H1 (cell line): ENCODE results near the gene C2orf74. TPM values are rescaled to one million over a fixed set of nuclear protein-coding genes. Genes with fewer than 3 reads are reported as not detected.

Experiments
- CTCF ChIA-PET: fragments of 300-600 bp; sonication (Branson Sonifier 250); formaldehyde crosslinking; loops from one replicate; lab custom pipeline; 2021; ENCODE audit not compliant: partially characterized antibody; lab: Charles Lee
- POLR2A ChIA-PET: fragments of 300-600 bp; sonication (Branson Sonifier 250); formaldehyde crosslinking; loops from one replicate; lab custom pipeline; 2021; ENCODE audit warnings: inconsistent platforms; ENCODE audit not compliant: partially characterized antibody; lab: Charles Lee
- DNase-seq, 2 experiments: peaks; one replicate each; pipeline versions ENCODE4 v3.0.0 to v3.0.0-alpha.2; 2010 to 2022; ENCODE audit warnings: low spot score in 2 of 2, low read depth in 1 of 2, mixed read lengths in 1 of 2
- FAIRE-seq: peaks from 2 replicates; lab custom pipeline; 2011; peaks lifted over from hg19 to GRCh38; lab: Jason Lieb, UNC
- H2AFZ ChIP-seq: 2 replicates; pipeline ENCODE4 v1.8.1; 2012; ENCODE audit warnings: low read length, inconsistent platforms
- H2AK5ac ChIP-seq: 2 replicates; pipeline ENCODE4 v1.6.1; 2013; ENCODE audit warnings: low read depth, low read length
- H2BK120ac ChIP-seq: replicated peaks from 2 replicates; pipeline ENCODE3; 2013; ENCODE audit warnings: low read depth, low read length, inconsistent platforms
- H2BK12ac ChIP-seq: 2 replicates; pipeline ENCODE4 v1.6.1; 2013; ENCODE audit warnings: low read depth, low read length
- H2BK15ac ChIP-seq: 2 replicates; pipeline ENCODE4 v1.6.1; 2013; ENCODE audit warnings: low read length
- H2BK20ac ChIP-seq: 2 replicates; pipeline ENCODE4 v1.6.1; 2013; ENCODE audit warnings: low read length
- H2BK5ac ChIP-seq: 2 replicates; pipeline ENCODE4 v1.6.1; 2013; ENCODE audit warnings: low read depth, low read length
- H3K14ac ChIP-seq: 2 replicates; pipeline ENCODE4 v1.6.1; 2013; ENCODE audit warnings: inconsistent platforms; ENCODE audit not compliant: insufficient read length
- H3K18ac ChIP-seq: 2 replicates; pipeline ENCODE4 v1.6.1; 2013; ENCODE audit warnings: low read length; ENCODE audit errors: extremely low read depth
- H3K23ac ChIP-seq: 2 replicates; pipeline ENCODE4 v1.6.1; 2013; ENCODE audit warnings: inconsistent platforms; ENCODE audit not compliant: insufficient read length
- H3K23me2 ChIP-seq: 2 replicates; pipeline ENCODE4 v1.6.1; 2013; ENCODE audit warnings: low read depth, low read length
- H3K27ac ChIP-seq: 2 replicates; pipeline ENCODE4 v1.6.1; 2011; ENCODE audit warnings: low read depth, low read length, inconsistent platforms
- H3K27me3 ChIP-seq, 4 experiments: replicated peaks in 1 of 4; 1 replicate in 1 of 4; 2 replicates in 3 of 4; pipeline versions ENCODE4 v1.6.1 to v1.8.1; 2011 to 2013; ENCODE audit warnings: low read length in 3 of 4, mild to moderate bottlenecking in 3 of 4, inconsistent platforms in 2 of 4, mixed read lengths in 2 of 4, moderate library complexity in 1 of 4; ENCODE audit not compliant: control insufficient read depth in 3 of 4, insufficient read depth in 3 of 4; ENCODE audit errors: extremely low read depth in 1 of 4
- H3K36me3 ChIP-seq, 4 experiments: 2 replicates each; pipeline versions ENCODE4 v1.6.1 to v1.8.1; 2011 to 2013; ENCODE audit warnings: mild to moderate bottlenecking in 4 of 4, low read length in 3 of 4, moderate library complexity in 2 of 4, control low read depth in 1 of 4, inconsistent platforms in 1 of 4; ENCODE audit not compliant: insufficient read depth in 4 of 4, control insufficient read depth in 2 of 4
- H3K4ac ChIP-seq: replicated peaks from 2 replicates; pipeline ENCODE3; 2013; ENCODE audit warnings: low read length, low read depth, mixed read lengths, inconsistent platforms; ENCODE audit not compliant: insufficient read length
- H3K4me1 ChIP-seq, 4 experiments: replicated peaks in 1 of 4; 1 replicate in 1 of 4; 2 replicates in 3 of 4; pipeline versions ENCODE4 v1.6.1 to v1.8.1; 2011 to 2013; ENCODE audit warnings: low read length in 3 of 4, inconsistent platforms in 2 of 4, mixed read lengths in 1 of 4; ENCODE audit not compliant: insufficient read depth in 4 of 4, control insufficient read depth in 3 of 4
- H3K4me2 ChIP-seq, 2 experiments: 2 replicates each; pipeline versions ENCODE4 v1.6.1 to v1.8.1; 2011 to 2013; ENCODE audit warnings: low read depth in 2 of 2, low read length in 2 of 2, control low read depth in 1 of 2, inconsistent platforms in 1 of 2, mild to moderate bottlenecking in 1 of 2; ENCODE audit not compliant: insufficient read depth in 1 of 2
- H3K4me3 ChIP-seq, 4 experiments: fragments of 200-600, 300-600 bp in 1 of 4; sonication (generic), shearing (Covaris generic), sonication (Bioruptor Twin) in 1 of 4; 2 replicates each; pipeline versions ENCODE4 v1.5.1 to v1.8.1; 2011 to 2016; ENCODE audit warnings: low read length in 4 of 4, low read depth in 3 of 4, control low read depth in 2 of 4, inconsistent platforms in 2 of 4, mild to moderate bottlenecking in 2 of 4, mixed read lengths in 1 of 4, moderate library complexity in 1 of 4; ENCODE audit not compliant: insufficient read depth in 2 of 4; ENCODE audit errors: extremely low read depth in 1 of 4
- H3K56ac ChIP-seq: replicated peaks from 2 replicates; pipeline ENCODE3; 2013; ENCODE audit warnings: low read depth, mild to moderate bottlenecking, mixed read lengths, low read length, inconsistent platforms; ENCODE audit not compliant: insufficient read length
- H3K79me1 ChIP-seq: 2 replicates; pipeline ENCODE4 v1.6.1; 2013; ENCODE audit warnings: low read depth, low read length, control low read depth
- H3K79me2 ChIP-seq, 2 experiments: 2 replicates each; pipeline versions ENCODE4 v1.6.1 to v1.8.1; 2012 to 2013; ENCODE audit warnings: low read length in 2 of 2, mild to moderate bottlenecking in 2 of 2, inconsistent platforms in 1 of 2; ENCODE audit not compliant: insufficient read depth in 2 of 2, control insufficient read depth in 1 of 2
- H3K9ac ChIP-seq, 4 experiments: replicated peaks in 1 of 4; 1 replicate in 1 of 4; 2 replicates in 3 of 4; pipeline versions ENCODE4 v1.6.1 to v1.8.1; 2011 to 2013; ENCODE audit warnings: low read depth in 3 of 4, low read length in 3 of 4, control low read depth in 2 of 4, mild to moderate bottlenecking in 2 of 4, moderate library complexity in 2 of 4, inconsistent platforms in 1 of 4; ENCODE audit errors: extremely low read depth in 1 of 4
- H3K9me3 ChIP-seq, 2 experiments: 2 replicates each; pipeline versions ENCODE4 v1.6.1 to v1.8.1; 2012 to 2013; ENCODE audit warnings: mild to moderate bottlenecking in 2 of 2, moderate library complexity in 2 of 2, control low read depth in 1 of 2, inconsistent platforms in 1 of 2, low read depth in 1 of 2, low read length in 1 of 2, mixed read lengths in 1 of 2; ENCODE audit not compliant: insufficient read depth in 2 of 2
- H4K20me1 ChIP-seq, 2 experiments: replicated peaks in 1 of 2; 2 replicates each; pipeline versions ENCODE3 to v1.8.1; 2011 to 2013; ENCODE audit warnings: inconsistent platforms in 2 of 2, low read length in 2 of 2, mild to moderate bottlenecking in 1 of 2; ENCODE audit not compliant: insufficient read depth in 2 of 2, control insufficient read depth in 1 of 2
- H4K5ac ChIP-seq: 2 replicates; pipeline ENCODE4 v1.6.1; 2013; ENCODE audit warnings: low read length, low read depth, mixed read lengths, inconsistent platforms; ENCODE audit not compliant: insufficient read length
- H4K8ac ChIP-seq: 2 replicates; pipeline ENCODE4 v1.8.0; 2013; ENCODE audit warnings: mild to moderate bottlenecking, moderate library complexity, low read length, inconsistent platforms; ENCODE audit not compliant: insufficient read depth; ENCODE audit errors: extremely low read depth
- H4K91ac ChIP-seq: replicated peaks from 2 replicates; pipeline ENCODE3; 2013; ENCODE audit warnings: low read length, mixed read lengths, inconsistent platforms; ENCODE audit not compliant: insufficient read length
- CHD2 ChIP-seq: IDR thresholded peaks from 2 replicates; pipeline ENCODE4 v1.6.1; 2012; ENCODE audit warnings: low read length, improper control_type of control experiment
- CTBP2 ChIP-seq: IDR thresholded peaks from 2 replicates; pipeline ENCODE4 v1.7.0; 2011; ENCODE audit warnings: borderline replicate concordance, mild to moderate bottlenecking, moderate library complexity, mixed read lengths, low read length; ENCODE audit not compliant: insufficient read depth, insufficient read length
- EGR1 ChIP-seq: IDR thresholded peaks from 2 replicates; pipeline ENCODE4 v1.6.1; 2011; ENCODE audit warnings: low read depth, low read length, borderline replicate concordance
- EP300 ChIP-seq, 2 experiments: IDR thresholded peaks; 1 replicate in 1 of 2; 2 replicates in 1 of 2; pipeline ENCODE4 v1.6.1; 2011 to 2012; ENCODE audit warnings: low read depth in 2 of 2, low read length in 2 of 2, mild to moderate bottlenecking in 2 of 2, borderline replicate concordance in 1 of 2, inconsistent platforms in 1 of 2, moderate library complexity in 1 of 2
- GABPA ChIP-seq: IDR thresholded peaks from 2 replicates; pipeline ENCODE4 v1.6.1; 2011; ENCODE audit warnings: mild to moderate bottlenecking, low read length, moderate library complexity, borderline replicate concordance; ENCODE audit not compliant: insufficient read depth
- GTF2F1 ChIP-seq: IDR thresholded peaks from 2 replicates; pipeline ENCODE4 v1.6.1; 2012; ENCODE audit warnings: low read depth, low read length, improper control_type of control experiment, borderline replicate concordance
- KDM5A ChIP-seq: fragments of 200-600 bp; IDR thresholded peaks from 2 replicates; pipeline ENCODE4 v1.7.1; 2012; ENCODE audit warnings: mild to moderate bottlenecking, low read length, inconsistent platforms, mixed read lengths
- NANOG ChIP-seq: IDR thresholded peaks from 2 replicates; pipeline ENCODE4 v1.6.1; 2011; ENCODE audit warnings: low read length, low read depth, mild to moderate bottlenecking, inconsistent platforms; ENCODE audit not compliant: insufficient read depth, poor library complexity, severe bottlenecking
- POU5F1 ChIP-seq: IDR thresholded peaks from 2 replicates; pipeline ENCODE4 v1.6.1; 2011; ENCODE audit warnings: low read depth, mild to moderate bottlenecking, low read length, moderate library complexity
- SIN3A ChIP-seq, 2 experiments: IDR thresholded peaks in 1 of 2; conservative IDR thresholded peaks in 1 of 2; 2 replicates each; pipeline ENCODE4 v1.6.1; 2011 to 2012; ENCODE audit warnings: low read length in 2 of 2, improper control_type of control experiment in 1 of 2, low read depth in 1 of 2, mild to moderate bottlenecking in 1 of 2
- SRF ChIP-seq: IDR thresholded peaks from 2 replicates; pipeline ENCODE4 v1.6.1; 2011; ENCODE audit warnings: mild to moderate bottlenecking, low read depth, low read length, moderate library complexity
- TCF12 ChIP-seq: IDR thresholded peaks from 2 replicates; pipeline ENCODE4 v1.6.1; 2011; ENCODE audit warnings: low read depth, mild to moderate bottlenecking, low read length
- WGBS, 2 experiments: shearing (Covaris generic) in 1 of 2; methylation state at CpG; one replicate each; pipeline versions ENCODE4 v1.1.6 to v1.1.7; 2013 to 2015; ENCODE audit warnings: low lambda C conversion rate in 2 of 2, mixed read lengths in 2 of 2, inconsistent platforms in 1 of 2, low coverage in 1 of 2, missing lambda C conversion rate in 1 of 2; ENCODE audit not compliant: insufficient replicate concordance in 2 of 2, insufficient coverage in 1 of 2, insufficient read length in 1 of 2; ENCODE audit errors: extremely low coverage in 1 of 2, missing lambda C conversion rate in 1 of 2; 5-methylcytosine and 5-hydroxymethylcytosine counted together
- polyA plus RNA-seq, 7 experiments: library from polyadenylated mRNA; depleted of rRNA in 3 of 7; stranded (reverse) in 5 of 7; unstranded in 2 of 7; fragments of >200 nt in 5 of 7; fragments of 200-250 nt in 2 of 7; gene quantifications; 1 replicate in 5 of 7; 2 replicates in 1 of 7; 4 replicates in 1 of 7; pipeline versions ENCODE4 v1.2.1 to v1.2.3, GENCODE V29; 2011 to 2013; ENCODE audit warnings: missing spikeins in 2 of 7, mixed read lengths in 2 of 7
- total RNA-seq: library from RNA; stranded (reverse); fragmentation: NEBNext Ultra II Directional; extraction: Animal tissue kit (Norgen Biotek cat#: 25700); gene quantifications from 2 replicates; pipeline ENCODE4 v1.2.1, GENCODE V29; 2021

The C2orf74 gene
- total and polyA plus RNA-seq, 2 of the 8 experiments (the other 6 are each of a cell fraction or from before 2014, with no cell fraction given): 2.6 to 9.3 TPM

GRCh38 chr2:61196671-61197070, 34.7 kb downstream of the C2orf74 start:
- Histone ChIP-seq H3K4me1 (no peaks in the 10 kb centered on the region), H3K23ac (no peak overlapping the region), H3K56ac (no peak overlapping the region), H2BK5ac (no peak overlapping the region), H2AFZ (no peak overlapping the region), H3K14ac (no peak overlapping the region), H2BK120ac (no peak overlapping the region), H3K79me2 (no peaks in the 10 kb centered on the region), H3K9me3 (no peaks in the 10 kb centered on the region), H2BK12ac (no peak overlapping the region), H2BK15ac (no peak overlapping the region), H3K18ac (no peak overlapping the region), H3K36me3 (peaks cover 0 to 11% (median 3%) of the 10 kb centered on the region in 4 experiments; a peak in 5 of 8 replicates), H3K9ac (no peak overlapping the region), H3K27ac (no peak overlapping the region), H3K27me3 (no peaks in the 10 kb centered on the region), H4K20me1 (peaks cover 3 to 4% of the 10 kb centered on the region in 2 experiments), H2BK20ac (no peak overlapping the region), H4K5ac (no peak overlapping the region), H3K4me3 (no peak overlapping the region), H4K8ac (no peak overlapping the region), H3K79me1 (no peaks in the 10 kb centered on the region), H3K4me2 (no peak overlapping the region), H4K91ac (no peak overlapping the region), H3K23me2 (no peaks in the 10 kb centered on the region), H2AK5ac (no peak overlapping the region), H3K4ac (no peak overlapping the region)
- no peak for FAIRE-seq
- WGBS, 2 experiments: 95% methylated on average over 7 of the region's 7 CpGs; no CpG with 5 or more reads in 1 of the 2 experiments
- DNase-seq: no peak
- POLR2A ChIA-PET: interaction anchor here (1.0 to 1.2 kb wide), 2 partner anchors 8 to 11 kb away, joined by 4 to 5 read pairs; no protein-coding TSS in a partner anchor
- CTCF ChIA-PET: interaction anchor here (1.2 kb wide), 1 partner anchor 9 kb away, joined by 4 read pairs; no protein-coding TSS in a partner anchor
- TF ChIP-seq GTF2F1: no peak
- TF ChIP-seq CTBP2: no peak
- no peak for TF ChIP-seq CHD2
- no peak for TF ChIP-seq GABPA
- TF ChIP-seq SRF: no peak
- TF ChIP-seq KDM5A: no peak
- TF ChIP-seq EGR1: no peak
- TF ChIP-seq EP300 (IDR thresholded peaks at IDR 0.05; ENCODE audit: borderline replicate concordance in 1 of 2, low read depth in 2 of 2, low read length in 2 of 2): no peak
- TF ChIP-seq POU5F1: no peak
- TF ChIP-seq NANOG: no peak
- no peak for TF ChIP-seq TCF12
- no peak for TF ChIP-seq SIN3A (conservative IDR thresholded peaks at IDR 0.05 in 1 of 2, IDR thresholded peaks at IDR 0.05 in 1 of 2; ENCODE audit: low read depth in 1 of 2, low read length in 2 of 2)
